ENCODE results near the gene TMEM234. TPM values are rescaled to one million over a fixed set of nuclear protein-coding genes. Genes with fewer than 3 reads are reported as not detected.

The TMEM234 gene
- total and polyA plus RNA-seq, 2 of the 13 experiments (the other 11 are each of a cell fraction or from before 2014, with no cell fraction given), result 6.1 to 9.0 TPM

- TF ChIP-seq CEBPZ (IDR thresholded peaks at IDR 0.05; ENCODE audit: low read length), result no peak
- no peak for TF ChIP-seq ZXDC (CRISPR knock-in tag; IDR thresholded peaks at IDR 0.05)
- TF ChIP-seq NR2C2 (CRISPR knock-in tag; IDR thresholded peaks at IDR 0.05; ENCODE audit: borderline replicate concordance), result 0 out of 2 replicates have a peak, but pooled peaks have one; percentile 33
- TF ChIP-seq ZBTB3 (CRISPR knock-in tag; IDR thresholded peaks at IDR 0.05; ENCODE audit: borderline replicate concordance, low read depth), result no peak
- no peak for TF ChIP-seq SKI (IDR thresholded peaks at IDR 0.05; ENCODE audit: partially characterized antibody)
- no peak for TF ChIP-seq DR1 (CRISPR knock-in tag; IDR thresholded peaks at IDR 0.05)
- TF ChIP-seq MTA3 (CRISPR knock-in tag; IDR thresholded peaks at IDR 0.05), result no peak
- TF ChIP-seq ZNF788 (CRISPR knock-in tag; IDR thresholded peaks at IDR 0.05; ENCODE audit: borderline replicate concordance), result no peak
- TF ChIP-seq ZNF567 (CRISPR knock-in tag; IDR thresholded peaks at IDR 0.05; ENCODE audit: borderline replicate concordance), result no peak
- TF ChIP-seq ATF6 (CRISPR knock-in tag; conservative IDR thresholded peaks at IDR 0.05), result no peak
- no peak for TF ChIP-seq JDP2 (CRISPR knock-in tag; IDR thresholded peaks at IDR 0.05; ENCODE audit: borderline replicate concordance)
- TF ChIP-seq UBTF (CRISPR knock-in tag; IDR thresholded peaks at IDR 0.05), result peak; percentile 55
- no peak for TF ChIP-seq CREM (IDR thresholded peaks at IDR 0.05)
- TF ChIP-seq CREM (CRISPR knock-in tag; IDR thresholded peaks at IDR 0.05), result no peak
- no peak for TF ChIP-seq DNMT3B (CRISPR knock-in tag; conservative IDR thresholded peaks at IDR 0.05)
- peak; percentile 58; the same call in 1 of the 2 replicates for TF ChIP-seq KDM2A (CRISPR knock-in tag; IDR thresholded peaks at IDR 0.05; ENCODE audit: borderline replicate concordance, low read depth)
- no peak for TF ChIP-seq NR2F2 (IDR thresholded peaks at IDR 0.05; ENCODE audit: borderline replicate concordance, low read depth)
- TF ChIP-seq MYNN (CRISPR knock-in tag; IDR thresholded peaks at IDR 0.05; ENCODE audit: low read depth), result no peak
- no peak for TF ChIP-seq TOPORS (CRISPR knock-in tag; IDR thresholded peaks at IDR 0.05)
- TF ChIP-seq ZNF24 (IDR thresholded peaks at IDR 0.05), result no peak
Observed at GRCh38 chr1:32241001-32241763, 19.0 kb upstream of the TMEM234 start (continued).
